ENCODE measurements around the gene PFKFB2.

DNA sequence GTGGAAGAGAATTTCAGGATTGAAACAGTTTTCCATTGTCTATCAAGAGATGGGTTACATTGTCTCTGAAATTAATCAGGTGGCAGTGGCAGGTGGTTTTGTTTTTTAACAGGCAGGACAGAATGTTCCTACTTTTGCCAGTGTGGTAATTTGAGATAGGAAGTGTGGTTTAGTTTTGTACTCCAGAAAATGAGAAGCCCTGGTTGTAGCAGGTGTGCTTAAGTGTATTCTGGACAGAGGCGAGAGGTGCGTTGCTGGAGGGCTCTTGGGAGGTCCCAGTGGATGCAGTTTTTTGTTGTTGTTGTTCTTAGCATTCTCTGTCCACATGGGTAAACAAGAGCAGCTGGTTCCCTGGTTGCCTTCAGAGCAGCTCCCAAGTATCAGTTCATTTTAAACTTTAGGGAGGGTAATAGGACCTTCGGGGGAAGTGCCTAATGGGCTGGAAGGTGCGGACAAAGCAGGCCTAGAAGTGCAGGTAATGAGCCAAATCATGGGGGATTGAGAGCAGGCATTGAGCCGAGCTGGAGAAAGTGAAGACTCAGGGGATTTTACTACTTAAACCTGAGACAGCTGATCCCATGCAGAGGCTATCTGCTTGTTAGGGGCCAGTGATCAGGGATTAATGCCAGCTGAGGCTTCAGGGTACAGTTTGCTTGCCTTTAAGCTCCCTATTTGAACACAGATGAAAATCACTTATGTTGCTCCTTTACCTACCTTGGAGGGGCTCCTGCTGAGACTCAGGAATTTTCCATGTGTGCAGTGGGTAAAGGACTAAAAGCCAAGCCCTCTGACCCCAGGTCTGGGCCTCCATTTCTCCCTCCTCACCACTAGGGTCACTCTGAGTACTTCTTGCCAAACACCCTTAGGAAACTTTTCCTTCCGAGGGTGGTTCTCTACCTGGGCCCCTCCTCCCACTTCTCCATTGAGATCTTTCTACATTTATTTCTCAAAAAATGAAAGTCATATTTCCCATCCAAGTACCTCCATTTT is 6.1 kb downstream of the PFKFB2 start:
- TF ChIP-seq POLR2A (IDR thresholded peaks at IDR 0.05; ENCODE audit: low read length) (no peak), GATA1 (IDR thresholded peaks at IDR 0.05; ENCODE audit: low read depth, low read length) (no peak)

Data from erythroblast (primary cell).